Naive B cell (primary cell): ENCODE data around the gene LRRC8C. TPM values are rescaled to one million over a fixed set of nuclear protein-coding genes. Genes with fewer than 3 reads are reported as not detected.

Source experiments
- ATAC-seq, 2 donors: fragments of 150-1000 bp; cut with Tn5 transposase; 2 replicates each; pipeline ENCODE4 v1.10.0; 2021; ENCODE audit warnings: low read depth in 2 of 2, mild to moderate bottlenecking in 2 of 2, moderate library complexity in 2 of 2
- DNase-seq: peaks from one replicate; pipeline ENCODE4 v3.0.0; 2022
- H3K27ac Mint-ChIP-seq, 6 donors: one replicate each; pipeline ENCODE4 v1.8.0; 2020 to 2022; ENCODE audit warnings: mild to moderate bottlenecking in 6 of 6, mixed read lengths in 6 of 6, moderate library complexity in 5 of 6, inconsistent platforms in 2 of 6
- H3K27me3 Mint-ChIP-seq, 3 donors: one replicate each; pipeline ENCODE4 v1.8.0; 2021 to 2022; ENCODE audit warnings: mixed read lengths in 3 of 3, mild to moderate bottlenecking in 1 of 3
- H3K36me3 Mint-ChIP-seq, 2 donors: one replicate each; pipeline ENCODE4 v1.8.0; 2020 to 2022; ENCODE audit warnings: mixed read lengths in 2 of 2, inconsistent platforms in 1 of 2, mild to moderate bottlenecking in 1 of 2
- H3K4me1 Mint-ChIP-seq, 3 donors: one replicate each; pipeline ENCODE4 v1.8.0; 2020 to 2022; ENCODE audit warnings: mixed read lengths in 3 of 3, inconsistent platforms in 1 of 3, mild to moderate bottlenecking in 1 of 3, moderate library complexity in 1 of 3
- H3K4me3 Mint-ChIP-seq, 8 donors: one replicate each; pipeline ENCODE4 v1.8.0; 2020 to 2022; ENCODE audit warnings: mild to moderate bottlenecking in 8 of 8, mixed read lengths in 8 of 8, moderate library complexity in 8 of 8, inconsistent platforms in 2 of 8
- H3K9me3 Mint-ChIP-seq, 7 donors: one replicate each; pipeline ENCODE4 v1.8.0; 2020 to 2022; ENCODE audit warnings: mixed read lengths in 7 of 7, mild to moderate bottlenecking in 5 of 7, inconsistent platforms in 2 of 7, moderate library complexity in 1 of 7
- polyA plus RNA-seq, 6 donors: library from polyadenylated mRNA; unstranded; fragments of 300-500 nt; fragmentation: Illumina TruSeq; gene quantifications; one replicate each; pipeline ENCODE4 v1.2.3, GENCODE V29; 2021; ENCODE audit warnings: low read depth in 6 of 6

The LRRC8C gene
- polyA plus RNA-seq, 6 donors from 2014 or later = 1.3 to 4.8 (median 2.6) TPM

DNA sequence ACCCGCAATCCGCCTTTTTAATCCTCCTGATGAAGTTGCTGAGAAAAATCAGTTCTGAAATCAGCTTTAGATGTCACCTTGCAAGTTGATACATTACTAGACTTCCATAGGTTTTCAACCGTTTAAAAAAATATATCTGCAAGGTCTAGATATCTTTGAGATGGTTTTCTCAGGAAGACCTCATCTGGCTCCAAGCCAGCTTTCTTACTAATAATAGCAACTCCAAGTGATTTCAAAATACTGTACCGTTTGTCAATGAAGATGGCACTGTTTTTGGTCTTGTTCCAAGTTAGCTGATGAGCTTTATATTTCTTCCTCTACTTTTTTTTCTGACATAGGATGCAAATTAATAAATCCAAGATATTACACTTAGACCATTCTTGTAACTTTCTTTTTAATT lies 40.3 kb downstream of the LRRC8C start:
- DNase-seq (no peak), ATAC-seq (no peak)
- Mint-ChIP-seq H3K27me3 (no peaks in the 10 kb centered on the region), H3K36me3 (peaks cover 0 to 5% of the 10 kb centered on the region in 2 donors), H3K9me3 (no peaks in the 10 kb centered on the region), H3K4me3 (no peak overlapping the region), H3K27ac (peak overlapping the region in 1 of 6 donors; percentile 9), H3K4me1 (peaks cover 26 to 32% (median 27%) of the 10 kb centered on the region in 3 donors)

DNA sequence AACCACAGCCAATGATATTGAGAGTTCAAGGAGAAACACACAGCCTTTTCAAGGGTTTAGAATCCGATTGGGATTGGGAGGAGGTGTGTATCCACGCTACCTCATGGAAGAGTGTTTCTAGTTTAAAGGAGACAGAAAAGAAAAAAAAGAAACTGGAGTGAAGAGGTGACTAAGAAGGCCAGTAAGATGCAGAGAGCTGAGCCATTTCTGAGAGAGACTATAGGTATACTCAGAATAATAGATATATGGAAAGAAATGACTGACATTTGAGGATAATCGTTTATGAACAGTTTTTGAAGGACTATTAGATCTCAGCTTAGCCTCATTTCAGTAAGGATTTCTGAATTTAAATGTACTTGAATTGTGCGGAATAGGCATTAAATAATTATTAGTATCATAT lies 42.8 kb downstream of the LRRC8C start:
- no peaks in the 10 kb centered on the region for H3K27me3 Mint-ChIP-seq
- peaks cover 27 to 38% (median 34%) of the 10 kb centered on the region in 3 donors for H3K4me1 Mint-ChIP-seq
- no peaks in the 10 kb centered on the region for H3K9me3 Mint-ChIP-seq
- DNase-seq = no peak
- ATAC-seq = no peak
- H3K27ac Mint-ChIP-seq = peak overlapping the region in 1 of 6 donors; percentile 48
- H3K36me3 Mint-ChIP-seq = peaks cover 0 to 5% of the 10 kb centered on the region in 2 donors
- H3K4me3 Mint-ChIP-seq = no peak overlapping the region

DNA sequence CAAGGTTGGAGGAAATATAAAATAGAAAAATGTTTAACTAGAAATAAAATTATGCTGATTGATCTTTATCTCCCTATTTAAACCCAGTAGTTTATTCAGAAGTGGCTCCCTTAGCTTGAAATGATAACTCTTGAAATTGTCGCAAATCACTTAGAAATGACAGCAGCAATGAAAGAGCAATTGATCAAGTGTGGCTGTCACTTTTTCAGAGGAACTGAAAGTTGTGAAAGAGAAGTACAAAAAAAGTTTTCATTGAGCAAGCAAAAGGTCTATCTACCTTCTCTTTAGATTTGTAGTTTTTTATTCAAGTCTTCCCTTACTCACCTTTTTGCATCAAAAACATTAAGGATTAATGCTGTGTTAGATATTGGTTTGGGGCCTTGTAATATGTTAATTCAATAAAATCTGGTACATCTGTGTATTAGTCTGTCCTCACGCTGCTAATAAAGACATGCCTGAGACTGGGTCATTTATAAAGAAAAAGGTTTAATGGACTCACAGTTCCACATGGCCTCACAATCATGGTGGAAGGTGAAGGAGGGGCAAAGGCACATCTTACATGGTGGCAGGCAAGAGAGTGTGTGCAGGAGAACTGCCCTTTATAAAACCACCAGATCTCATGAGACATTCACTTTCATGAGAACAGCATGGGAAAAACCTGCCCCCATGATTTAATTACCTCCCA lies 48.3 kb downstream of the LRRC8C start:
- peaks cover 0 to under 1% of the 10 kb centered on the region in 2 donors for H3K36me3 Mint-ChIP-seq
- no peaks in the 10 kb centered on the region for H3K27me3 Mint-ChIP-seq
- H3K27ac Mint-ChIP-seq = peak overlapping the region in 5 of 6 donors; percentile 33 to 80 (median 44)
- peak; percentile 88 to 90 for ATAC-seq
- H3K4me3 Mint-ChIP-seq = peak overlapping the region in 3 of 8 donors; percentile 25 to 52 (median 45)
- H3K4me1 Mint-ChIP-seq = peaks cover 27 to 34% (median 32%) of the 10 kb centered on the region in 3 donors
- H3K9me3 Mint-ChIP-seq = peaks cover 0 to 7% (median 4%) of the 10 kb centered on the region in 7 donors
- DNase-seq = peak; percentile 51

DNA sequence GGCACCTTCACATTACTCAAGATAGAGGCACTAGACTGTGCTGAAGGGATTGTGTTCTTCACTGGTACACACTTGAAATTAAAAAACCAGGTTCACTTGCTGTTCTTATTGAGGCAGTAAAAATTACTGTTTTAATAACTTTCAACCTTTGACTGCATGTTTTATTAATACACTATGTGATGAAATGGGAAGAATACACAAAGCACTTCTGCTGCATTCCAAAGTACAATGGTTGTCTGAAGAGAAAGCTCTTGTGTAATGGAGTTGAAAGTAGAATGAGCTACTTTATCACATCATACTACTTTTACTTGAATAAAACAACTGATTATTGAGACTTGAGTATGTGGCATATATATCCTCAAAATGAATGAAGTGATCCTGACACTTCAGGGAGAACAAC lies 49.7 kb downstream of the LRRC8C start:
- Mint-ChIP-seq H3K27ac (no peak overlapping the region), H3K36me3 (peaks cover 8 to 11% of the 10 kb centered on the region in 2 donors), H3K27me3 (no peaks in the 10 kb centered on the region), H3K4me3 (no peak overlapping the region), H3K9me3 (peaks cover 3 to 7% (median 5%) of the 10 kb centered on the region in 7 donors), H3K4me1 (peaks cover 28 to 34% (median 31%) of the 10 kb centered on the region in 3 donors)
- ATAC-seq (no peak), DNase-seq (no peak)

DNA sequence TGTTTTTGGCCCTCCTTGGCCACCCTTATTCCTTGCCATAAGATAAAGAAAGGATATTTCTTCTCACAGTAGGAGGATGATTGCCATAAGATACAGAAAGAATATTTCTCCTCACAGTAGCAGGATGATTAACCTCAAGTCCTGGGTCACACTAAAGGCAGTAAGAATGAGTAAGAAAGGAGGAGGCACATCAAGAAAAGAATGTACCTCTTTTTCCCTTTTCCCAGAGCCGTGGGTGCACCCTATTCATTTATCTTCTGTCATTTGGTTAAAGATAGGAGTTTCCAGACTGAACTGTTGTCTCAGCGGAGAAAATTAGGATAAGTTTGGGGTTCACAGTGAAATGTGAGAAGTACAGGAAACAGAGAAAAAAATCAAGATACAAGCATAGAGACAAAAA lies 52.5 kb downstream of the LRRC8C start:
- Mint-ChIP-seq H3K4me1 (peaks cover 12 to 33% (median 17%) of the 10 kb centered on the region in 3 donors), H3K4me3 (no peak overlapping the region)

DNA sequence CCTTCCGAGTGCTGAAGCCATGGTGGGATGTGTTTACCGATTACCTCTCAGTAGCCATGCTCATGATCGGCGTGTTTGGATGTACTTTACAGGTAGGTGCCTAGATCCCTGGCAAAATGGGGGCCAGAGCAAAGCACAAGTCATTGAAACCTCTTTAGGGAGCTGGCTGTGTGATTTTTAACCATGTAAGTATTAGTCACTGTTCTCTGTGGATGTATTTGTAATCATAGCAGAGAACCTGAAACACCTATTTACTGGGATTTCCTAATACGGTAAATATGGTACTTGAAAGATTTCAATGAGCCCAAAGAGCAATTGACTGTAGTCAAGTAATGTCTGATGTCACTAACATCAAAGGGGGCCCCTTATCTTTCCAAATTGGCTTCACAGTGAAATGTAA lies 53.6 kb downstream of the LRRC8C start:
- peaks cover 23 to 28% of the 10 kb centered on the region in 2 donors for H3K36me3 Mint-ChIP-seq
- no peaks in the 10 kb centered on the region for H3K27me3 Mint-ChIP-seq
- DNase-seq (no peak), ATAC-seq (no peak)
- peaks cover 0 to 6% (median under 1%) of the 10 kb centered on the region in 7 donors for H3K9me3 Mint-ChIP-seq
- H3K4me3 Mint-ChIP-seq = no peak overlapping the region
- H3K4me1 Mint-ChIP-seq = peaks cover 4 to 25% (median 9%) of the 10 kb centered on the region in 3 donors
- no peak overlapping the region for H3K27ac Mint-ChIP-seq

More for the DNA sequence above, 52.5 kb downstream of the LRRC8C start:
- DNase-seq (no peak), ATAC-seq (no peak)
- no peaks in the 10 kb centered on the region for H3K27me3 Mint-ChIP-seq
- peaks cover 3 to 7% (median 5%) of the 10 kb centered on the region in 7 donors for H3K9me3 Mint-ChIP-seq
- H3K36me3 Mint-ChIP-seq = peaks cover 23 to 28% of the 10 kb centered on the region in 2 donors
- H3K27ac Mint-ChIP-seq = peak overlapping the region in 2 of 6 donors; percentile 66 to 75

DNA sequence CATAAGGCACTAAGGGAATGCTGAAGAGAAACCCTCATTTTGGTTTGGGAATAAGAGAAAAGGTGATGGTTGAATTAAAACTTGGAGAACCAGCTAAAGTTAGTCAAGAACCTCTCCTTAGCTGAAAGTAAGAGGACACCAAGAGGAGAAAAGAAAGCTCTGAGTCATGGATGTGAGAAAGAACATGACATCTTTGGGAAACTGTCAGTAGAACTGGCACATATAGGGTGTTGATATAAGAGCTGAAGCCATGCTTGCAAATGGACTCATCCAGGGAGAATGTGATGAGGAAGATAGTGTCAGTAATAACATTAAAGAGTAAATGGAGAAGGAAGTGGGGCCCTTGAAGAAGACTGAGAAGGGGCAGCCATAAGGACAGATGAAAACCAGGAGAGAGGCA lies 54.3 kb downstream of the LRRC8C start:
- ATAC-seq = no peak
- Mint-ChIP-seq H3K4me1 (peaks cover 3 to 25% (median 5%) of the 10 kb centered on the region in 3 donors), H3K9me3 (peaks cover 0 to 6% (median 0%) of the 10 kb centered on the region in 7 donors), H3K4me3 (no peak overlapping the region), H3K27ac (peak overlapping the region in 3 of 6 donors; percentile 7 to 63 (median 8)), H3K36me3 (peaks cover 23 to 28% of the 10 kb centered on the region in 2 donors), H3K27me3 (no peaks in the 10 kb centered on the region)
- DNase-seq = no peak

DNA sequence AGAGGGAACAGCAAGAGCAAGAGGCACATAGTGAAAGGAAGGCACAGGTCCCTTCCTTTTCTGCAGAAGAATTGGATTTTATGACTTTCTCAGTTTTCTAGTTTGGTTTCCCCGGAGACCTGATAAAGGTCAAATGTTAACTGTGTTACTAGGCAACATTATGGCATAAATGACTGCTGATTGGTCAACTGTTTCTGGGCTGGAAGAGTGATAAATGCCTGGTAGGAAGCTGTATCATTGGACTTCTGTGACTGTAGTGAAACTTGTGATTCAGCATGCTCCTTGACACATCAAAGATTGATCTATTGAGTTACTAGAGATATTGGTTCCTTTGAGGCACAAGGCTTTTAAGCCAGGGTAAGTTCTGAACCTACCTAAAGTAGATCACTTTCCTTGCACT lies 55.7 kb downstream of the LRRC8C start:
- Mint-ChIP-seq H3K27ac (peak overlapping the region in 3 of 6 donors; percentile 41 to 83 (median 81)), H3K36me3 (peaks cover 23 to 28% of the 10 kb centered on the region in 2 donors), H3K9me3 (peaks cover 0 to 6% (median 0%) of the 10 kb centered on the region in 7 donors), H3K4me3 (peak overlapping the region in 1 of 8 donors; percentile 13), H3K4me1 (peaks cover 15 to 30% (median 19%) of the 10 kb centered on the region in 3 donors), H3K27me3 (no peaks in the 10 kb centered on the region)
- ATAC-seq = no peak
- DNase-seq = no peak

DNA sequence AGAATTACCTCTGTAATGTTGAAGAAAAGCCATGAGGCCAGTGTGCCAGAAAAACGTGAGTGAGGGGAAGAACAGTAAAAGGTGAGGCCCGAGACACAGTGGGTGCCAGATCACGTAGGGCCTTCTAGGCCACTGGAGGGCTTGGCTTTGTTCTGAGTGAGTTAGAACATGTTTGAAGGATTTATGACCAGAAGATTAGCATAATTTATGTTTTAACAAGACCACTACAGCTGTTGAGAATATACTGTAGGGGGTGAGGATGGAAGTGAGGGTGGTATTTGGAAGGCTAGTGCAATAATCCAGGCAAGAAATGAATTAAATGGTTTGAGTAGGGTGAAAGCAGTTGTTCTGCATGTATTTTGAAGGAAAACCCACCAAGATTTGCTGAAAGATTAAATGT lies 56.3 kb downstream of the LRRC8C start:
- ATAC-seq (no peak), DNase-seq (no peak)
- Mint-ChIP-seq H3K9me3 (peaks cover 0 to 6% (median 0%) of the 10 kb centered on the region in 7 donors), H3K27me3 (no peaks in the 10 kb centered on the region), H3K4me3 (no peak overlapping the region), H3K4me1 (peaks cover 22 to 34% (median 25%) of the 10 kb centered on the region in 3 donors), H3K27ac (peak overlapping the region in 3 of 6 donors; percentile 0 to 81 (median 68)), H3K36me3 (peaks cover 23 to 28% of the 10 kb centered on the region in 2 donors)

DNA sequence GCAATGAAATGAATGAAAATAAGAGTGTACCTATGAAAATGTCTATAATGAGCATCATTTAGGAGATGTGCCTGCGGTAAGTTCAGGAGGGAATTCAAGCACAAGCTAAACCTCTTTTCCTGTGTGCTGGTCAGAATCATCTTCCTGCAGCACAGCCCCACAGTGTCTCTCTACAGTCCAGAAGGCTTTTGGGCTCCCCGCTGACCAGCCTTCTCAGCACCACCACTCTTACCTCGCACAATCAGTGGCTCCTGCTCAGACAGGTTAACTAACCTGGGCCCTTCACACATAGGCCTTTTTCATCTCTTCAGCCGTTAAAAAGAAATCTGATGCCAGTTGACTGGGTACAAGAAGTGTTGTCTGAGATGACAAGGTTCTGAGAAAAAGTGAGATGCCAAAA lies 57.7 kb downstream of the LRRC8C start:
- no peak overlapping the region for H3K4me3 Mint-ChIP-seq
- ATAC-seq = no peak
- H3K4me1 Mint-ChIP-seq = peaks cover 29 to 39% (median 35%) of the 10 kb centered on the region in 3 donors

DNA sequence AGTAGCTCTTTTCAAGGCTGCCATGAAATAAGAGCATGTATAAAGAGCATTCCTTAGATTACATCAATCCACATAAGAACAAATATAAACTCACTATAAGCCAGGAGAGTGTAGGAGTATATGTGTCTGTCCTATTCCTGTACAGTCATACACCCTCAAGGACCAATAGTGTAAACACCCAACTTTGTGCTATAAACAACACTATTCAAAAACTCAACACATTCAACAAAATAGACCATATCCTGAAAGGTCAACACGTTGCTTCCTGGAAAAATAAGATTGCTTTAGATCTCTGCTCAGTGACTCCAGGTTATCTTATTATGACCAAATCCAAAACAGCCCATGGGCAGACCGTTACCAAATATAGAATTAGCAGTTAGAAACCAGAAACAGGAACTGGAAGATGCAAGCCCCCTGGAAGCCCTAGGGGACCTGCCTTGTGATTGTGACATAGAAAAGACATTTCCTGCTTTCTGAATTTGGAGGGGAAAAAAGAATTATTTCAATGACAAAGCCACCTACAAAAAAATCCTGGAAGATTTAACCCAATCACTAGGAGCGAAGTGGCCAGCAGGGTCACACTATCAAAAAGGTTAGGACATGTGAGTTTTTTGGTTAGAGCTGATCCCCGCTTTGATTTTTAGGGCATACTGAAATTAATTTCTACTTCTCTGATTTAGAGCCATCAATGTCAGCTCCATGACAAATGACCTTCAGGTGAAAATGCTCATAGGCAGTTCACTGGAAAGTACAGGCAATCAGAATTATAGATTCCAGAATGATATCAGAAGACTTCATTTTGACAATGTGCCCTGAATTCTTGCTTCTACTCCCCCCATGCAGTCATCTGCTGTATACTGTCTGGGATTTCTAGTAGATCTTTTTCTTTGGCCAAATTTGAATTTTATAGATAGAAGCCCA lies 59.9 kb downstream of the LRRC8C start:
- ATAC-seq = peak; percentile 77 to 81
- peak overlapping the region in 7 of 8 donors; percentile 26 to 93 (median 83) for H3K4me3 Mint-ChIP-seq
- no peaks in the 10 kb centered on the region for H3K9me3 Mint-ChIP-seq

More for the DNA sequence above, 57.7 kb downstream of the LRRC8C start:
- Mint-ChIP-seq H3K36me3 (peaks cover 23 to 28% of the 10 kb centered on the region in 2 donors), H3K27ac (peak overlapping the region in 3 of 6 donors; percentile 30 to 77 (median 71)), H3K9me3 (peaks cover 0 to 6% (median 0%) of the 10 kb centered on the region in 7 donors), H3K27me3 (no peaks in the 10 kb centered on the region)
- DNase-seq = no peak

DNA sequence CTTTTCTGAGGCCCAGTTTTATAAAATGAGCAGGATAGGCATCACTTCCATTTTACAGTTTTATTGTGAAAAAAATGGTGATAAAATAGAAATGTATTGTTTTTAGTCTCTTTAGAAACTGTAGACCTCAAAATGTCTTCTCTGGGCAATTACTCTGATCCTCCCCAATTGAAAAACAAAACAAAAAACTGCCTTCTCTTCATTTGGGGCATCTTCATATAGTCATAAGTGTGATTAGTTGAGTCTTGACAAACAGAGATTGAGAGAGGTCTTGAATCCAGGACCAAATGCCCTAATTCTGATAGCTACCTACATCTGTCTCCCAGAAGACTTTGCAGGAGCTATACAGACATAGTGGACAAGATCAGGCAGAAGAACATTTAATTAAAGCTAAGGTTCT lies 62.9 kb downstream of the LRRC8C start:
- Mint-ChIP-seq H3K9me3 (no peaks in the 10 kb centered on the region), H3K4me3 (peak overlapping the region in 1 of 8 donors; percentile 14), H3K27ac (peak overlapping the region in 4 of 6 donors; percentile 41 to 75 (median 52)), H3K36me3 (peaks cover 0 to 5% of the 10 kb centered on the region in 2 donors), H3K4me1 (peaks cover 44 to 77% (median 68%) of the 10 kb centered on the region in 3 donors), H3K27me3 (no peaks in the 10 kb centered on the region)
- no peak for ATAC-seq
- DNase-seq = no peak

More for the DNA sequence above, 59.9 kb downstream of the LRRC8C start:
- Mint-ChIP-seq H3K27me3 (no peaks in the 10 kb centered on the region), H3K4me1 (peaks cover 34 to 50% (median 38%) of the 10 kb centered on the region in 3 donors), H3K36me3 (peaks cover 12 to 18% of the 10 kb centered on the region in 2 donors), H3K27ac (peak overlapping the region; percentile 67 to 96 (median 83))
- peak; percentile 69 for DNase-seq

DNA sequence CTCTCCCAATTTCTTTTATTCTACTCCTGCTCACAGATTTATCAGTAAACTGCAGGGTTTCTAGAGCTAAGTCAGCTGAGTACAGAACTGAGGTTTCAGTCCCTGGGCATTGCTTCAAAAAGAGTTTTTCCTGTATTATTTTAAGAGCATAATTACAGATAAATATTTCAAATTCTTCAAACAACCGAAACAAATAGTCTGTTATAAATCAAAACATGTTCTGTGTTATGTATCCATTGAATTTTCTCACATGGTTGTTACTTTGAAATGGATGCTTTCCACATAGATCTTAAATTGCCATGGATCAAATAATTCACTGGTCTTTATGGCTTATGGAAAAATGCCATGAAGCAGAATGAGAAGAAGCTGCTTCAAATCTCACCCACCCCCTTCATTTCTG lies 64.5 kb downstream of the LRRC8C start:
- no peak overlapping the region for H3K27ac Mint-ChIP-seq
- ATAC-seq (no peak), DNase-seq (no peak)
- peaks cover 0 to 5% of the 10 kb centered on the region in 2 donors for H3K36me3 Mint-ChIP-seq
- peaks cover 46 to 79% (median 73%) of the 10 kb centered on the region in 3 donors for H3K4me1 Mint-ChIP-seq
- H3K4me3 Mint-ChIP-seq = no peak overlapping the region
- H3K27me3 Mint-ChIP-seq = no peaks in the 10 kb centered on the region
- H3K9me3 Mint-ChIP-seq = no peaks in the 10 kb centered on the region
